ENCODE results near the gene NUTF2.

- TF ChIP-seq CTCF (IDR thresholded peaks at IDR 0.05) (no peak), EZH2 (IDR thresholded peaks at IDR 0.05; ENCODE audit: borderline replicate concordance, insufficient read depth, low read depth, low read length, poor library complexity, severe bottlenecking) (no peak)
Observed at GRCh38 chr16:67804853-67805542, 41.7 kb upstream of the NUTF2 start.
